GM12874 (cell line): ENCODE results near the gene CHD1.

ENCODE experiments used
- TF ChIP-seq, protein P1 (sequence below): IDR thresholded peaks from 2 replicates; pipeline ENCODE4 v1.5.1; 2011; ENCODE audit warnings: low read depth, mild to moderate bottlenecking, control low read depth, low read length, moderate library complexity; ENCODE audit not compliant: insufficient read depth

The CHD1 gene

DNA sequence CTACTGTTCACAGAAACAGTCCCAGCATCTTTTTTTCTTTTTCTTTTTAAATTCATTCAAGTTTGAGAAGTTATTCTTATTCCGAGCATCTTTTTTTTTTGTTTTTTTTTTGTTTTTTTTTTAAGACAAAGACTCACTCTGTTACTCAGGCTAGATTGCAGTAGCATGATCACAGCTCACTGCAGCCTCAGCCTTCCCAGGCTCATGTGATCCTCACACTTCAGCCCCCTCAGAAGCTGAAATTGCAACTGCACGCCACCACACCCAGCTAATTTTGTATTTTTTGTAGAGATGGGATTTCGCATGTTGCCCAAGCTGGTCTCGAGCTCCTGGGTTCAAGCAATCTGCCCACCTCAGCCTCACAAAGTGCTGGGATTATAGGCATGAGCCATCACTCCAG, 36.4 kb upstream of the CHD1 start:
- TF ChIP-seq, protein P1, sequence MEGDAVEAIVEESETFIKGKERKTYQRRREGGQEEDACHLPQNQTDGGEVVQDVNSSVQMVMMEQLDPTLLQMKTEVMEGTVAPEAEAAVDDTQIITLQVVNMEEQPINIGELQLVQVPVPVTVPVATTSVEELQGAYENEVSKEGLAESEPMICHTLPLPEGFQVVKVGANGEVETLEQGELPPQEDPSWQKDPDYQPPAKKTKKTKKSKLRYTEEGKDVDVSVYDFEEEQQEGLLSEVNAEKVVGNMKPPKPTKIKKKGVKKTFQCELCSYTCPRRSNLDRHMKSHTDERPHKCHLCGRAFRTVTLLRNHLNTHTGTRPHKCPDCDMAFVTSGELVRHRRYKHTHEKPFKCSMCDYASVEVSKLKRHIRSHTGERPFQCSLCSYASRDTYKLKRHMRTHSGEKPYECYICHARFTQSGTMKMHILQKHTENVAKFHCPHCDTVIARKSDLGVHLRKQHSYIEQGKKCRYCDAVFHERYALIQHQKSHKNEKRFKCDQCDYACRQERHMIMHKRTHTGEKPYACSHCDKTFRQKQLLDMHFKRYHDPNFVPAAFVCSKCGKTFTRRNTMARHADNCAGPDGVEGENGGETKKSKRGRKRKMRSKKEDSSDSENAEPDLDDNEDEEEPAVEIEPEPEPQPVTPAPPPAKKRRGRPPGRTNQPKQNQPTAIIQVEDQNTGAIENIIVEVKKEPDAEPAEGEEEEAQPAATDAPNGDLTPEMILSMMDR: no peak

DNA sequence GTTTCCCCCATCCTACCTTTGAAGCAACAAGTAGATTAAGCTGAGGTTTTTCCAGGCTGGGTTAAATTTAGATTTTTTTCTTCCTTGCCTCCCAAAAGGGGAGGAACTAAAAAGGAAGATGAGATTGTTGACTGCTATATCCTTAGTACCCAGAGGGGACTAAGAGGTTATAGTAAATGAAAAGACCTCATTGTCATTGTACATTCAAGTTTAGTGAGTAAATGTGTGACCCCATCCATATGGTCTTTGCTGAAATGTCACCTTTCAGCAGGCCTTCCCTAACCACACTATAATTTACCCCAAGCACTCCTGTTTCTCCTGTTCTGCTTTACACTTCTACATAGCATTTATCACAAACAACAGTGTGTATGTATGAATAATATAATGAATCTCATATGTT, 35.8 kb upstream of the CHD1 start:
- TF ChIP-seq, protein P1: no peak

DNA sequence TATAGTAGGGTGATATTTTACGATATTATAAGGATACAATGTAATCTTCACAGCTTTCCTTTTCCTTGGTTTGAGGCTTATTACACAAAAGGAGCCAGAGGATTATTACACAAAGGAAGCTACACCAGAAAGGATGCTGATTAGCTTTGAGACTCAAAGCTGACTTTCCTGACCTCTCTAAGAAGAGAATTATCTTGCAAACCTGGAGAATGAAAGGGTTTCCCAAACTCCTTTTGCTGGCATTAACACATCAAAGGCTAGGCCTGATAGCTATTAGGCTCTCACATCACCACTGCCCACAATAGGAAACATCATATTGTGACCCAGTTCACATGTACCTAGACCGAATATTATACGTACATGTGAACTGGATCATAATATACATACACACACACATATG, 34.2 kb upstream of the CHD1 start:
- TF ChIP-seq, protein P1: no peak

DNA sequence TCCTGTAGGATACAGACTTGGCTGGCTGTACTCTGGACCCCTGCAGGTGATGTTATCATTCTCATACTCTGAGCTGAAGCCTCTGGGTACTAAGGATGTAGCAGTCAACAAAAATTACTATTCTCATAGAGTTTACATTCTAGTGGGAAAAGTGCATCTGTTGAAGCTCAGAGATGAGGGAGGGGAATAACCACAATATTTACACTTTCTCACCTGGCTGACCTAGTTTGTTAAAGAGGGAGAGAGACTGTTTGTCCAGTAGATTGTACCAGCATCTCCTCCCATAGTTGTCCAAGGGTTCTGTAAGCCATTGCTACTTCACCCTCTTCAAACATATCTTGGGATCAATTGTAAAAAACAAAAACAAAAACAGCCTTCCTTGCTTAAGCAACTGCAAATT, 33.8 kb upstream of the CHD1 start:
- TF ChIP-seq, protein P1: no peak

DNA sequence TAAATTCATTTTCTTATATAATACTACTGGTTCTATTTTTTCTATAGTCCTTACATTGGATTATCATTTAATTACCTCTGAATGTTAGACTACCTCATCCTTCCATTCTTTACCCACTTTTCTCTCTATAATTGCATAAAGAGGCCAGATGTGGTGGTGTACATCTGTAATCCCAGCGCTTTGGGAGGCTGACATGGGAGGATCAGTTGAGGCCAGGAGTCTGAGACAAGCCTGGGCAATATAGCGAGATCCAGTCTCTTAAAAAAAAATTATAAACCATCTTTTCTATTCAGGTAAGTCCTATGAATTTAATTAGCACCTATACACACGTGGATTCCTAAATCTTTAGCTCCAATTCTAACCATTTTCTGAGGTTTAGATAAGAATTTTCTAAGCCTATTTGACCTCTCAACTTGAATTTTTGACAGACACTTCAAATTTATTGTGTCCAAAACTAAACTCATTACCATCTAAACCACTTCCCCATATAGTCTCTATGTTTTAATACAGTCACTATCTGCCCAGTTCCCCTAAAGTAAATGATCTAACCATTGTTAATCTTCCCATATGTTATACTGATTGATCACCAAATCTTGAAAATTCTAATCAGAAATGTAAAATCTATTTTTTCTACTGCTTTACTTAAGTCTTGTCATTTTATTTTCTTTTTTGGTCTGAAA, 33.0 kb upstream of the CHD1 start:
- TF ChIP-seq, protein P1: no peak

DNA sequence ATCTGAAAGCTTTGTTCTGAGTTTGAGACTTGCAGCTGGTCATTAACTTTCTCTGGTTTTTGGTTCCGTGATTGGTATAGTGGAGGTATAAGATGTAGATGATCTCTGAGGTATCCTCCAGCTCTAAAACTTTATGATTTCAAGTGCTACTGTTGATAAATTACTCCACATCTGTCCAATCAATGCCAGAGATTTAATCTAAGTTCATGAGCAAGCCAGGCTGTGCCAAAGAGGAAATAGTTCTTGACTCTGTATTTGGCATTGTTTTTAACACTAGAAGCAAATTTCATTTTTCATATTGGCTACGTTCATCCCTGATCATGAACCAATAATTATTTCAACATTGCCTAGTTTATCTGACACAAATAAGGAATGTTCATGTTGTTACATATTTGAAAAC, 28.5 kb upstream of the CHD1 start:
- TF ChIP-seq, protein P1: no peak

DNA sequence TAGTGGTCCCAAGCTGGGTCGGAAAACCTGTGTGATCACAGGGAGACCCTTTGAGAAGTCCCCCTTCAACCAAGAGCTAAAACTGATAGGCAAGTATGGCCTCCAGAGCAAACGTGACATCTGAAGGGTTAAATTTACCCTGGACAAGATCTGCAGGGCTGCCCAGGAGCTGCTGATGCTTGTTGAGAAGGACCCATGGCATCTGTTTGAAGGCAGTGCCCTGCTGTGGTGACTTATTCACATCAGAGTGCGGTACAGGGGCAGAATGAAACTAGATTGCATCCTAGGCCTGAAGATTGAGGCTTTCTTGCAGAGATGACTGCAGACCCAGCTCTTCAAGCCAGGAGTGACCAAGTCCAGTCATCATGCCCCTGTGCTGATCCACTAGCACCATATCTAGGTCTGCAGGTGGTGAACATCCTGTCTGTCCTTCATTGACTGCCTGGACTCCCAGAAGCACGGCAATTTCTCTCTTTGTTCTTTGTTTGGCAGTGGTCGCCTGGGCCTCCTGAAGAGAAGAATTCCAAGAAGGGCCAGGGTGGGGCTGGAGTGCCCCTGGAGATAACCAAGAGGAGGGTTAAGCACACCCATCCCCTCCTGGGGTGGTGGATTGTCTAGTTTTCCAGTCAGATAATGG, 25.7 kb upstream of the CHD1 start:
- TF ChIP-seq, protein P1: no peak
